GM04503 (cell line): ENCODE data around the gene SCFD2.
A peak's percentile ranks its signal among the peaks of the same experiment; 100 is the strongest.
"Not testable (repeated sequence)": the region's sequence is repeated elsewhere in the genome, so short reads cannot be mapped to it uniquely, and the experiment has no call there.

Experiments used
- DNase-seq: peaks from one replicate; pipeline ENCODE4 v3.0.0-alpha.2; 2012; ENCODE audit warnings: low read depth

Gene SCFD2

DNA sequence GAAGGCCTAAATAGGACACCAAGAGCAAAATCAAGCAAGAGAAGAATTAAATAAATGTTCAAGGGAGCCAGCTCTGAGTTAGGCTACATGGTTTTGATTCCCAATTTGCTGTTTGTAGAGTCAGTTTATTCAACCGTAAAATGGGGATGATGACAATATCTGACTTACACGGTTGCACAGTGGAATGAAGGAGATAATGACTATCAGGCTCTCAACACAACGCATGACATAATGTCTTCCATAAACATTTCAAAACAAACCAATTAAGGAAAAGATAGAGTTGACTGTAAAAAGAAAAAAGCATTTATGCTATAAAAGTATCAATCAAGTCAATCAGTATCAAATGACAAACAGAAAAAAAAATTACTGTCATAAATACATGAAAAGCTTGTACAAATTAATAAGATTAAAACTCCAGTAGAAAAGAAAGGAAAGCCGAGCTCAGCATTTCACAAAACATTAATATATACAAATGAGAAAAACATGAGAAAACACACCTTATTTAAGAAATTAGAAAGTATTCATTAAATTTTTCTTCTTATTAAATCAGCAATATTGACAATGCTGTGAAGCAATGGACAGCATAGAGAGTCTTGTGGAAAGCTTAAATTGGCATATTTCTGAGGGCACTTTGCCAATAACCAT is 179.0 kb downstream of the SCFD2 start:
- no peak for DNase-seq

DNA sequence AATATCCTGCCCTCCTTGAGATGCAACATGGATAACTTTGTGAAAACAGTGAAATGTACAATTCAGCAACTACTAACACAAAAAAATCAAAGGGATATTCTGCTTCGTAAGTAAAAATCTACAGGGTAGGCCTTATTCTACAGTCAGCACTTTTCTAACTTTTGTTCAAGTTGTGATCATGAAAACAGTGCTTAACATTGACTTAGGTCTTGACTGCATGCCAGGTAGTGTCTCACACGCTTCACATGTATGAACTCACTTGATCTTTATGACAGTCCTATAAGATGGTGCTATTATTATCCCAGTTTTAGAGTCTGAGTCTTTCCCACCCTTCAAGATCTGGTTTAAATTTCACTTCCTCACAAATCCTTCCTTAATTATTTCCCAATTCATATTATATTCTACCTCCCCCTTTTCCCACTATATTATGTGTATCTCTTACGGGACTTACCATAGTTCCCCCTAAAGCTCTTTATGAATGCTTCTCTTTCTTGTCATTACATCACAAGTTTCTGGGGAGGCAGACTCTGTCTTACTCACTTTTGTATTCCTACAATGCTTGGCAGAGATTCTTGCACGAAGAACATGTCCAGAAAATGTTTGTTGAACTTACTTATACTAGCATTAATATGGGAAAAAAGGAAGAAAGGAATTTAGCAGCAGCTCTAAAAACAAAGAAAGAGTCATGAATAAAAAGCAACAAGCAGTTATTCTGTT is 179.8 kb downstream of the SCFD2 start:
- peak; percentile 68 for DNase-seq

DNA sequence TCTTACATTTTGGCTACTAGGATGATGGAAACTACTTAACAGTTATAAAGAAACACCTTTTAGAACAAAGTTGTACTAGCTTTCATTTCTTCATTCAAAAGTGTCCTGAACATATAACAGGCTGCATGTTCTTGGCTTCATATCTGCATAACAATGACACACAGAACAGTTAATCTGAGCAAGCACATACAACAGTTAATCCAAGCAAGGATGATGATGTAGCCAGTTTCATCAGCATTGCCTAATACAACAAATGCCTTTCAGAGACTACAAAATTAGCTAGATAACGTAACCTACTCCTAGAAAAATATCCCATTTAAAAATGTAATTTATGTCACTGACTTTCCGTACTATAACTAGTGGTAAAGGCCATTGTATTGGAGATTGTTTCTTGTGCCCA is 182.1 kb downstream of the SCFD2 start:
- DNase-seq: no peak

DNA sequence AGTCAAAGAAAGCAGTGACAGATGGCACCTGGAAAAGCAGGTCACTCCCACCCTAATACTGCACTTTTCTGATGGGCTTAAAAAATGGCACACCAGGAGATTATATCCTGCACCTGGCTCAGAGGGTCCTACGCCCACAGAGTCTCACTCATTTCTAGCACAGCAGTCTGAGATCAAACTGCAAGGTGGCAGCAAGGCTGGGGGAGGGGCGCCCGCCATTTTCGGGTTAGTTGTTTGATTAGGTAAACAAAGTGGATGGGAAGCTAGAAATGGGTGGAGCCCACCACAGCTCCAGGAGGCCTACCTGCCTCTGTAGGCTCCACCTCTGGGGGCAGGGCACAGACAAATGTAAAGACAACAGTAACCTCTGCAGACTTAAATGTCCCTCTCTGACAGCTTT is 188.1 kb downstream of the SCFD2 start:
- not testable (repeated sequence) for DNase-seq

DNA sequence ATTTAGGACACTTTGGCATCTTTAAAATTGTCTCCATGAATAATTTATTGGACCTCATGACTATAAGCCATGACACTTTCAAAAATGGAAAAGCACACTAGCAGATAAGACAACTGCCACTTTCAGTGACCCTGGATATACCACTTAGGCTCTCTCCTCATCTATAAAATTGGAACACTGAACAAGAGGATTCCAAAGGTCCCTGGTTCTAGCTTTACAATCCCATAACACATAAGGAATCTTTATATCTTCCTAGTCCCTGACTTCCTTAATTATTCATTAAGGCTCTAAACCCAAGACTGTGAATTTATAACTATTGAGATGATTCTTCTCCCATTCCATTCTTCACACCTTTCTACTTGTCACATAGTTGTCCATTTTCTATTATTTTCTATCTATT is 190.2 kb downstream of the SCFD2 start:
- DNase-seq: no peak

DNA sequence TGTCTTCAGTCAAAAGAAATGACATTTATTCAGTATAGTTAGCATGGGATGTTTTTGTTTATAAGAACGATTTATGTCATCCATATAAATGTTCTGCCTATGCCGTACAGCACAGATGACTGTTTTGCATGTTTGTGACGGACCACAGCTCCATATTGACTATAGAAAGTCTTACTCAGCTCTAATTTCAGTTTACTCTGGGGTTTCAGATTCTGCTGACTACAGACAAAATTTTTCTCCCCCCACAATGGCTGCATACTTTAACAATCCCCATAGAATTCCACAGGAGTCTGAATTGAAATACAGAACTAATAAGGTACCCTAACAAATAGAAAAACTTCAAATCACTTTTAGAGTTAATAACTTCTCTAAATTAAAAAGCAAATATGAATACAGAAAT is 191.0 kb downstream of the SCFD2 start:
- DNase-seq: no peak

DNA sequence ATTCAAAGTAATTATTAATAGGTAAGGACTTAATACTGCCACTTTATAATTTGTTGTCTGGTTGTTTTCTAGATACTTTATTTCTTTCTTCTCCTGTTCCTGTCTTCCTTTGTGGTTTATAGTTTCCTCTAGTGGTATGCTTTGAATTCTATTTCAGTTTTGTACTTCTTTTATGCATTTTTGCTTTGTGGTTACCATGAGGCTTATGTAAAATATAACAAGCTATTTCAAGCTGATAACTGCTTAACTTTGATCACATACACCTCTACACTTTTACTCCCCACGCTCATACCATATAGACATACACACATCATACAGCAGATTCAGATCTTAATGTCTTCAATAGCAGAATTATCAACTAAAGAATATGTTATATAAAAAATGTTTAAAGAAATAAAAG is 192.3 kb downstream of the SCFD2 start:
- DNase-seq: no peak

DNA sequence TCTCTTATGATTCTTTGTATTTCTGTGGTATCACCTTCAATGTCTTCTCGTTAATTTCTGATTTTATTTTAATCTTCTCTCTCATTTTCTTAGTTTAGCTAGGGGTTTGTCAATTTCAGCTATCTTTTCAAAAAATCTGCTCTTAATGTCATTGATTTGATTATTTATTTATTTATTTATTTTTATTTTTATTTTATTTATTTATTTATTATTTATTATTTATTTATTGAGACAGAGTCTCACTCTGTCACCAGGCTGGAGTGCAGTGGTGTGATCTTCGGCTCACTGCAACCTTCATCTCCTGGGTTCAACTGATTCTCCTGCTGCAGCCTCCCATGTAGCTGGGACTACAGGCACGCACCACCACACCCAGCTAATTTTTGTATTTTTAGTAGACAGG is 194.1 kb downstream of the SCFD2 start:
- no peak for DNase-seq

DNA sequence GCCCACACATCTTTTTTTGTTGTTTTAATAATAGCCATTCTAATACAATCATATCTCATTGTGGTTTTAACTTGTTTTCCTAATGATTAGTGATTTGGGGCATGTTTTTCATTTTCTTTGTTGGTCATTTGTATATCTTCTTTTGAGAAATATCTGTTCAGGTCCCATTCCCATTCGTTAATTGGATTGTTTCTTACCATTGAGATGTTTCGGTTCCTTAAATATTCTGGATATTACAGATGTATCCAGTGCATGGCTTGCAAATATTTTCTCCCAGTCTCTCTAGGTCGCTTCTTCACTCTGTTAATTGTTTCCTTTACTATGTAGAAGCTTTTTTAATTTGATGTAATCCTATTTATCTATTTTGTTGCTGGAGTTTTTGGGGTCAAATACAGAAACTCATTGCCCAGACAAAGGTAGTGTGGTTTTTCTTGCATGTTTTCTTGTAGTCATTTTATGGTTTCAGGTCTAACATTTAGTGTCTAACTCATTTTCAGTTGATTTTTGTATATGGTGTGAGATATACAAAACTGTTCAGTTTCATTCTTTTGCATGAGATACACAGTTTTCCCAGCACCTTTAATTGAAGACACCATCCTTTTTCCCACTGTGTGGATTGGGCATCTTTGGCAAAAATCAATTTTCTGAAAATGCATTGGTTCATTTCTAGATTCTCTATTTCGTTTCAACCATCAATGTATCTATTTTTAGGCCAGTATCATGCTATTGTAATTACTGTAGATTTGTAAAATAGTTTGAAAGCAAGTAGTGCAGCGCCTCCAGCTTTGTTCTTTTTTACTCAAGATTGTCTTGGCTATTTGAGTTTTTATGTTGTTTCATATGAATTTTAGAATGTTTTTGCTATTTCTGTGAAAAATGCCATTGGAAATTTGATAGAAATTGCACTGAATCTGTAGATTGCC is 195.9 kb downstream of the SCFD2 start:
- DNase-seq: no peak

DNA sequence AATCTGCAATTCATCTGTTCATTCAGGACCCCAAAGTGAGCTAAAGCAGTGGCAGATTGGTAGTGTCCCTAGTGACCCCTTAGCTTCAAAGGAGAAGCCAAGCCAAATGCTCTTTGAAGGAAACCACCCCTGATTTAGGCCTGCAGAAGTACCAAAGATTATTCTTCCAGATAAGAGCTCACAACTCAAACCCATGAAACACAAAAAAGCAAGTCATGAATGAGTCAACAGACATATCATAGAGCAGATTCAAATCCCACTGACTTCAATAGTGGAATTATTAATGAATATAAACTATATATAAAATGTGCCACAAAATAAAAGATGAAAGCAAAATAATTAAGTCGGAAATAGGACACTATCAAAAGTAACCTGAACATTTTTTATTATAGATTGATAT is 197.6 kb downstream of the SCFD2 start:
- DNase-seq: no peak

DNA sequence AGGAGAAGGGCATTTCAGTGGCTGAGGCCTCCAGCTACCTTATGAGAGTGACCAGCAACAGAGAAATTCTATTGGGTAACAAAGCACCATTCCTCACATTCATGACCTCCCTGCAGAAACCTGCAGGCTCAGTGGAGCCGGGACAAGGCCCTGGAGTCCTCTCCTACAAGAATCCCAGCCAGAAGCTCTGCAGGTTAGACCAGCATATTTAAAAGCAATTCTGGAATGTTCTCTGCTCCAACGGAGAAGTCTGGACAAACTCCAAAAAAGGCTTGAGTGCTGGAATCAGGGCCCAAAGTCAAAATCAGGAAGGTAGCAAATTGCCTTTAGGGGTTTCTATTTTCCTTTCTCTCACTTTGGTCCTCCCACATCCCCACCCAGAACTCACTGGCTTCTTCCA is 202.9 kb downstream of the SCFD2 start:
- DNase-seq: no peak

DNA sequence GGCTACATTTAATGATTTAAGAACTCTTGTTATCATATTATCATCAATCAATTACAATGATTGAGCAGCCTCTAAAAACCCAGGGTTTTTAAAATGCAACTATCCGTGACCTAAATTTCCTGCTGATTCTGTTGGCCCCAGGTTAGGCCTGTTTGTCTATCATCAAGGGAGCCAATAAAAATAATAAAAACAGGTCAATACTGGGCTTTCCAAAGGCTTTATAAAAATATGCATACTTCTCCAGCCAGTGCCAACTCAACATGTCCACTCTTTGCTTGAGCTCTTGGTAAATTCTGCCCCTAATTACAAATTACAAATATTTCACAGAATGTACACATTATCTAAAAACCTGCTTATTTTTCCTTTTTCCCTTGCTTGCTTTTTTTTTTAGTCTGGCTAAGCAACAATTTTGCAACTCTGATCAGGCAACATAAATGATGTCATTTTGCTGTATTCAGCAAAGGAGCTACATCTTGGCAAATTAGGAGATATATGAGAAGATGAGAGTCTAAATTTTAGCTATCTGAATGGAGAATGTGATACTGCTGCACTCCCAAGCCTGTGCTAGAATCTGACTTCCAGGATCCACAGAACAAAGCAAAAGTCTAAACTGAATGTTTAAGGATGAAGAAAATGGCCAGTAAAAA is 204.0 kb downstream of the SCFD2 start:
- no peak for DNase-seq

DNA sequence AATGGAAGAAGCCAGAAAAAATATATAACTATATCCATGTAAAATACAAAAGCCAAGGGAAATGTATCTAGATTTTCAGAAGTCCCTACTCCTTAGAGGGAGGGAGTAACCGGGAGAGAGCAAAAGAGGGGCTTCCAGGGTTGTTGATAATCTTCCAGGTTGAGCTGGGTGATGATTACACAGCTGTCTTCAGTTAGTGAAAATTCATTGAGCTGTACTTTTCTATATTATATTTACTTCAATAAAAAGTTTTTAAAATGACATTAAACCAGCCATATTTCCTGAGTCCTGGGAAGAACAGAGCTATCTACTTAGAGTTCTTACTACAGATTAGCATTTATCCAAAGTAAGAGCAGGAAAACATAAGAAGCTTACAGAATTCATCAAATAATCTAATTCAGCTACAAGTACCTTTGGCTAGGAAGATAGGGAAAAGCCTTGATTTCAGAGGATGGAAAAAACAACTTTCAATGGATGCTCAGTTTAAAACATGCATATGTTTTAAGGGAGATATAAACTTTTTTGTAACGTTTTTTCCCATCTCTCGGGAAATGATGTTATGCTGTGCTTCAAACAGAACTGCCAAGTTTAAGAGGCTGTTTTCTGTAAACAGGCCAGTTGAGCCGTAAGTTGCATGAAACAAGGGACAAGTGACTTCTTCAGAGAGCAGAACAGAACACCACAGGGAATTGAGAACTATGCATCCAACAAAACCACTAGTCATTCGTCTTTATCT is 204.6 kb downstream of the SCFD2 start:
- DNase-seq: no peak

DNA sequence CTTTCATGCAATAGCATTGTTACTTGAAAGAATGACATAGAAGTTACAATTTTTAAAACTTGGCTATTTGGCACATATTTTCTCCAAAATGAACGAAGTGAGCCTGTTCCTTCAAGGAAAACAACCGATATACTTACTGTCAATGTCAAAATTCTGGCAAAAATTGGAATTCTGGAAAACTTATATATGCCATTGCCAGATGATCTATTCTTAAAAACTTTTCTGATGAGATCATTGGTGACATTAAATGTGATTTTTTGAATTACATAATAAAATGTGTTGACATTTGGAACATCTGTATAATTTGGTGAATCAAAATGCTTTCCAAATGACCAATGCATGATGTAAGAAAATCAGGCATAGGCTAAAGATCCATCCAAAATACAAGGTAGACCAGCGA is 209.0 kb downstream of the SCFD2 start:
- no peak for DNase-seq

DNA sequence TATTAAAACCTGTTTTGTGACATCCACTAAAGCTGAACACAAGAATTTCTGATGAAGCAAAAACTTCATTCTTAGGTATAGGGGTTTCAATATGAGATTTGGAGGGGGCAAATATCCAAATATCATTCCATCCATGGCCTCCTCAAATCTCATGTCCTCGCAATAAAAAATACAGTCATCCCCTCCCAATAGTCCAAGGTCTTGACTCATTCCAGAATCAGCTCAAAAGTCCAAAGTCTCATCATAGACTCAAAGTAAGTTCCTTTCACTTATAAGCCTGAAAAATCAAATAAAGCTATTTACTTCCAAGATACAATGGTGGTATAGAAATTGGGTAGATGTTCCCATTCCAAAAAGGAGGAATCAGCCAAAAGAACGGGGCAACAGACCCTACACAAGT is 213.4 kb downstream of the SCFD2 start:
- no peak for DNase-seq

DNA sequence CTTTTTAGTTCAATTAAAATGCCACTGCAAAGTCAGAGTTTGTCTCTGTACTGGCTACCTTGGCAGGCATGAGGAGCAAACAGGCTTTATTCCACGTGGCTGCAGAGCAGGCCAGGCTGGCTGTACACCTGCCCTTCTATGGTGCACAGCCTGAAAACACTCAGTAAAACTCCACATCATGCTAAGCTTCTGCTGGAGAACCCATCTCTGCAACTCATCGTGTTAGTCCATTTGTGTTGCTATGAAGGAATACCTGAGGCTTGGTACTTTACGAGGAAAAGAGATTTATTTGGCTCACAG is 214.4 kb downstream of the SCFD2 start:
- no peak for DNase-seq

DNA sequence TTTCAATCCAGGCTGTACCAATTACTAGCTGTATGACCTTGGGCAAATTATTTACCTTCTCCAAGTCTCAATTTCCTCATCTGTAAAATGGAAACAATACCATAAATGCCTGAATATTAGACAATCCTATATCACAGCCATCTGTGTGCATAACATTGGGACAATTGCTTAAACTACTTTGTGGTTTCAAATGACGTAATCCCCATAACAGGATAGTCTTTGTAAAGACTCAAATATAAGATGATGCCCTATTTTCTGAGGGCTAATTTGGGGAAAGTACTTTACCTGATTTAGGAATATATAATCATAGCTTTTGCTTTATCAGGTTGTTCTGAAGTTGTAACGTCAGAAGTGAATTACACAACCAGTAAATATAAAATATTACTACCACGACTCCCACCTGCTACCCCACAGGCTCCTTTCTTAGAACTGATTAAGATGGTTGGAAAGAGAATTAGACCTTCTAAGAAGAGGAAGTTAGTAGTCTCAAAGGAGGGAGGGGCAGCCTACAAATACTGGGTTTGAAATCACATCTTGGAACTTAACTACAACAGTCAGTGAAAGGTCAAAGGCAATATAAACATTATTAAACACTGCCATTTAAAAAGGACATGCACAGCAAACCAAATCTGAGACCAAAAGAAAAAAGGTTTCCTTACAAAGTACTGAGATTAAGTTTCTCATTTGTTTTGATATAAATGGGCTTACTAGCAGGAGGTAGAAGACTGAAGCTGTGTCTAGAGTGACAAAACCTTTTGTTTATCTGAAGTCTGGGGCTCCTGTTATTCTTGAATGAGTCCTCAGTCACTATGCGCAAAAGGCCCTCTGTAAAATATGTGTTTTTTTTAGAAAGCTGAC is 215.0 kb downstream of the SCFD2 start:
- no peak for DNase-seq

DNA sequence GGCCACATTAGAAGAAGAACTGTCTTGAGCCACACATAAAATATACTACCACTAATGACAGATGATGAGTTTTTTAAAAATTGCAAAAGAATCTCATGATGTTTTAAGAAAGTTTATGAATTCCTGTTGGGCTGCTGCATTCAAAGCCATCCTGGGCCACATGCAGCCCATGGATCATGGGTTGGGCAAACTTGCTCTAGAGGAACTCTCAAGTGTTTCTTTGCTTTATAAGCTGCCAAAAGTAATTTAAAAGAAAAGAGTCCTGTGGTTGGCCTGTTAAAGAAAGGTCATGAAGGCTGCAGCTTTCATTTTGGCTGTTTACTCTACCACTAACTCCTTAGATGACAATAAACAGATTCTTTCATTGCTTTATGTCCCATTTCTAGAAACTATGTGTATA is 218.2 kb downstream of the SCFD2 start:
- DNase-seq: no peak

DNA sequence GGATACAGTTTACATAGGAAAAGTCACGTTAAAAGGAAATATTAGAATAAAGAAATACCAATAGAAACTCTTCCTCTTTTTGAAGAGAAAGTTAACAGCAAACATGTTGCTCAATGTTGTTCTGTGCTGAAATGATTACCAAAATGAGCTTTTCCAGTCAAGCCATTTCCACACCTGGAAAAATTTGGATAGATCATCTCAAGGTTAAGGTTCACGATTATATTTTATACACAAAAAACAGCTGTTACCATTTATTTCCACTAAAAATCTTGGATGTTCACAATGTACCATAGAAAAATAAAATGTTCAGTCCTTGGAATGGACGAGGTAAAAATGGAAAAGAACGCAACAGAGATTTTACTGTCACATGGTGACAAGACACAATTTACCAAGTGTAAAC is 218.7 kb downstream of the SCFD2 start:
- DNase-seq: no peak

DNA sequence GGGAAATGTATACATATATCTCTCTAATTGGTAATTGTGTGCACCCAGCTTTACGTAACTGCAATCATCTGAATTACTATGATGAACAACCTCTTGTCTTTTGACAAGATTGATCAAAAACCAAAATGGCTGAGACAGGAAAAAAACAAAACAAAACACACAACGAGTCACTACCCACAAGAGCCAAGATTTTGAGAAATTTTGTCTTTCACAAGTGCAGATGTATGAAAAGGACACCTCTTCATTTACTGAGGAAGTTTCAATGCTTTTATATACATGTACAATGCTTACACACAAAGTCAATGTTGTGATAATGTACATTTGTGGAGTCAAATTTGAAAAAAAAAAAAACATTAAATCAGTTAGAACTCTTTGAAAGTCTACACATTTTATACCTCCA is 224.6 kb downstream of the SCFD2 start:
- DNase-seq: no peak

DNA sequence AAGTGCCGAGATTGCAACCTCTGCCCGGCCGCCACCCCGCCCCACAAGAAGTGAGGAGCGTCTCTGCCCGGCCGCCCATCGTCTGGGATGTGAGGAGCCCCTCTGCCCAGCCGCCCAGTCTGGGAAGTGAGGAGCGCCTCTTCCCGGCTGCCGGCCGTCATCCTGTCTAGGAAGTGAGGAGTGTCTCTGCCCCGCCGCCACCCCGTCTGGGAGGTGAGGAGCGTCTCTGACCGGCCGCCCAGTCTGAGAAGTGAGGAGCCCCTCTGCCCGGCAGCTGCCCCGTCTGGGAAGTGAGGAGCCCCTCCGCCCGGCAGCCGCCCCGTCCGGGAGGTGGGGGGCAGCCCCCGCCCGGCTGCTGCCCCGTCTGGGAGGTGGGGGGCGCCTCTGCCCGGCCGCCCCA is 226.6 kb downstream of the SCFD2 start:
- not testable (repeated sequence) for DNase-seq
